Neuronal stem cell (in vitro differentiated cells): ENCODE data around the gene CCDC171.
A peak's percentile ranks its signal among the peaks of the same experiment; 100 is the strongest.

Source experiments
- DNase-seq: peaks from one replicate; pipeline ENCODE4 v3.0.0-alpha.2; 2013; ENCODE audit warnings: low spot score
- H2AFZ ChIP-seq: one replicate; pipeline ENCODE4 v1.6.1; 2013; ENCODE audit warnings: mild to moderate bottlenecking, low read length, inconsistent platforms
- H2AK5ac ChIP-seq: 2 replicates; pipeline ENCODE4 v1.6.1; 2013; ENCODE audit warnings: low read depth, mild to moderate bottlenecking, inconsistent platforms, low read length, moderate library complexity, mixed read lengths
- H2BK120ac ChIP-seq: 2 replicates; pipeline ENCODE4 v1.6.1; 2013; ENCODE audit warnings: low read depth, mild to moderate bottlenecking, inconsistent platforms, low read length, moderate library complexity, mixed read lengths
- H2BK12ac ChIP-seq: one replicate; pipeline ENCODE4 v1.6.1; 2013; ENCODE audit warnings: low read length, inconsistent platforms
- H2BK15ac ChIP-seq: 2 replicates; pipeline ENCODE4 v1.6.1; 2013; ENCODE audit warnings: mild to moderate bottlenecking, low read length, inconsistent platforms, mixed read lengths
- H2BK5ac ChIP-seq: one replicate; pipeline ENCODE4 v1.6.1; 2013; ENCODE audit warnings: inconsistent platforms, mild to moderate bottlenecking, low read length, moderate library complexity
- H3K14ac ChIP-seq: one replicate; pipeline ENCODE4 v1.6.1; 2013; ENCODE audit warnings: low read length, inconsistent platforms
- H3K18ac ChIP-seq: 2 replicates; pipeline ENCODE4 v1.6.1; 2013; ENCODE audit warnings: low read length, inconsistent platforms
- H3K23ac ChIP-seq: 2 replicates; pipeline ENCODE4 v1.6.1; 2013; ENCODE audit warnings: low read depth, mild to moderate bottlenecking, mixed read lengths, low read length, inconsistent platforms; ENCODE audit not compliant: poor library complexity
- H3K27ac ChIP-seq: replicated peaks from 3 replicates; pipeline ENCODE4 v1.5.1; 2013; ENCODE audit warnings: low read length, inconsistent platforms
- H3K27me3 ChIP-seq, 3 experiments: 2 replicates each; pipeline ENCODE4 v1.6.1; 2013; ENCODE audit warnings: low read length in 3 of 3, mild to moderate bottlenecking in 2 of 3, inconsistent platforms in 1 of 3, low read depth in 1 of 3, mixed read lengths in 1 of 3, moderate library complexity in 1 of 3; ENCODE audit not compliant: control insufficient read depth in 3 of 3, insufficient read depth in 3 of 3
- H3K36me3 ChIP-seq, 2 donors: replicated peaks in 1 of 2; 2 replicates each; pipeline ENCODE4 v1.6.1; 2013; ENCODE audit warnings: low read length in 2 of 2; ENCODE audit not compliant: control insufficient read depth in 2 of 2, insufficient read depth in 2 of 2
- H3K4ac ChIP-seq: 2 replicates; pipeline ENCODE4 v1.6.1; 2013; ENCODE audit warnings: inconsistent platforms, mild to moderate bottlenecking, low read length, moderate library complexity
- H3K4me1 ChIP-seq, 2 donors: 1 replicate in 1 of 2; 2 replicates in 1 of 2; pipeline ENCODE4 v1.6.1; 2013; ENCODE audit warnings: low read length in 2 of 2, low read depth in 1 of 2; ENCODE audit not compliant: control insufficient read depth in 2 of 2, insufficient read depth in 1 of 2
- H3K4me2 ChIP-seq: one replicate; pipeline ENCODE4 v1.6.1; 2013; ENCODE audit warnings: mild to moderate bottlenecking, low read length, inconsistent platforms; ENCODE audit not compliant: insufficient read depth, poor library complexity, severe bottlenecking
- H3K4me3 ChIP-seq, 2 donors: 2 replicates each; pipeline ENCODE4 v1.5.1; 2013; ENCODE audit warnings: low read length in 2 of 2, mild to moderate bottlenecking in 2 of 2, inconsistent platforms in 1 of 2, moderate library complexity in 1 of 2
- H3K79me1 ChIP-seq: one replicate; pipeline ENCODE4 v1.6.1; 2013; ENCODE audit warnings: low read depth, mild to moderate bottlenecking, inconsistent platforms, low read length, moderate library complexity
- H3K9ac ChIP-seq: one replicate; pipeline ENCODE4 v1.6.1; 2013; ENCODE audit warnings: mild to moderate bottlenecking, low read depth, low read length, inconsistent platforms; ENCODE audit not compliant: poor library complexity
- H3K9me3 ChIP-seq, 2 donors: replicated peaks in 1 of 2; 2 replicates each; pipeline versions ENCODE3 to v1.6.1; 2013; ENCODE audit warnings: low read length in 2 of 2, mild to moderate bottlenecking in 2 of 2, inconsistent platforms in 1 of 2, low read depth in 1 of 2, mixed read lengths in 1 of 2, moderate library complexity in 1 of 2; ENCODE audit not compliant: control insufficient read depth in 2 of 2, insufficient read depth in 1 of 2
- H4K8ac ChIP-seq: one replicate; pipeline ENCODE4 v1.6.1; 2013; ENCODE audit warnings: low read depth, mild to moderate bottlenecking, inconsistent platforms, low read length, moderate library complexity
- H4K91ac ChIP-seq: one replicate; pipeline ENCODE4 v1.6.1; 2013; ENCODE audit warnings: low read length, low read depth, mild to moderate bottlenecking, inconsistent platforms; ENCODE audit not compliant: poor library complexity
- WGBS, 2 donors: extraction: QIAGEN DNeasy Blood & Tissue Kit; methylation state at CpG; one replicate each; pipeline ENCODE4 v1.1.7; 2013; ENCODE audit warnings: missing lambda C conversion rate in 2 of 2, mixed read lengths in 1 of 2; ENCODE audit not compliant: insufficient read length in 2 of 2, insufficient replicate concordance in 1 of 2; ENCODE audit errors: extremely low coverage in 2 of 2; 5-methylcytosine and 5-hydroxymethylcytosine counted together

The CCDC171 gene

DNA sequence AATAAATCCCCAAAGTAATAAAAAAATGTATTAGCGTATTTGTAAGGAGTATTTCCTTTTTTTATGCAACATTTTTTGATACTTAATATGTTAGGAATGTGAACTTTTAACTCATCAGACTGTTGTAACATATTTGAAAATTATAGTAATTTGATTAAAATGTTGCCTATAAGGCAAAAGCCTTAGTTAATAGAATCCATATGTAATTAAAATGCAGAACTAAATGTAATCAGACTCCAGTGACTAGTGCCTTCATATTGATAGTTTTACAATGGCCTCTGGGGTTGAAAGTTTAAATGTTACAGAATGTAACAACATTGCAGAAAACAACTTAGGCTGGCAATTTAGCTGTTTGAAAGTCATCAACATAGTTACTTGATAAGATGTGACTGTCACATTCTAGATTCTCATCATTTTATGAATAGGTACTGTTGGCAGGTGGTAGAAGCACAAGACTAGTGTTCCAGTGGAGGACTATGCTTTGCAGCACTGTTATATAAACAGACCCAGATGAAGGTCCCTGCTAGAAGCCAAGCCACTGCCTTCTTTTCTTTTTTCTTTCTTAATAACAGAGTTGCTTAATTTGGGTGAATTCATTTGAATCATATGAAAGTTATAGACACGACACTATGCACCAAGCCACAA, 382.9 kb downstream of the CCDC171 start:
- H4K8ac ChIP-seq: no peak overlapping the region

DNA sequence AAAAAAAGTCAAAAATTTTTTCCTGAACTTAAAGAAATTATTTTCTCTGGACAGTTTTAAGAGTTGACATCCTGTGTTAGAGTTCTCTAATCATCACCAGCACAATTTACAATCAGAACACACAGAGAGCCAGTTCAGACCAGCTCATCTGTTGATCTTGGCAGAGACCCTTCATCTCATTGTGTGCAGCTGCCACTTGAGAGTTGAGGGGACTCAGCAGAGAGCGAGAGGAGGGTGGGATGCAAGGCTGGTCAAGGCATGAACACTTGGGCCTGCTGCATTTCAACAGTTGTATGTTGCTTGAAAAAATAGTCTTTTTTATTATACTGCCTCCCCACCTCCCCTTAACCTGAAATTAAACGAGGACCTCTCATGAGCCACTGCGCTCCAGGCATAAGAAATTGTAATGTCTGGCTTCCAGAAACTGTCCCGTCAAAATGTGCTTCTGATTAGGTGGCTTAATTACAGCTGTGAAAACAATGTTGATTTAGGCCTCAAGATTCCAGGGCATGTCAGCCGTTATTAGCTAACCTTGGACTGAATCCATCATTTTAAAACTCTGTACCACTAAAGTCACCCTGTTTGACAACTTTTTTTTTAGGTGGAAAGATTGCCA, 383.6 kb downstream of the CCDC171 start:
- WGBS, 2 donors: no CpG with 5 or more reads among the region's 5 CpGs
- Histone ChIP-seq H4K91ac (no peak overlapping the region), H2BK15ac (no peak overlapping the region), H3K27ac (no peak overlapping the region), H3K4me3 (no peak overlapping the region), H3K23ac (no peak overlapping the region), H2AK5ac (no peak overlapping the region), H3K9ac (no peak overlapping the region), H2BK120ac (no peak overlapping the region), H4K8ac (no peak overlapping the region), H2AFZ (peak overlapping the region; percentile 66), H3K4me2 (no peak overlapping the region), H3K14ac (no peak overlapping the region), H3K9me3 (no peaks in the 10 kb centered on the region), H3K4ac (no peak overlapping the region), H3K36me3 (no peaks in the 10 kb centered on the region), H3K4me1 (peaks cover 0 to 2% of the 10 kb centered on the region in 2 donors), H3K27me3 (no peaks in the 10 kb centered on the region), H3K18ac (no peak overlapping the region), H3K79me1 (no peaks in the 10 kb centered on the region), H2BK5ac (no peak overlapping the region), H2BK12ac (no peak overlapping the region)
- DNase-seq: no peak

More for the DNA sequence above, 382.9 kb downstream of the CCDC171 start:
- Histone ChIP-seq H3K9me3 (no peaks in the 10 kb centered on the region), H3K4ac (no peak overlapping the region), H3K4me3 (no peak overlapping the region), H3K4me1 (peaks cover 0 to 2% of the 10 kb centered on the region in 2 donors), H3K27ac (no peak overlapping the region), H3K9ac (no peak overlapping the region), H2BK5ac (no peak overlapping the region), H2AFZ (peak overlapping the region; percentile 66), H2BK120ac (no peak overlapping the region), H2BK15ac (no peak overlapping the region), H3K14ac (no peak overlapping the region), H3K36me3 (no peaks in the 10 kb centered on the region), H4K91ac (no peak overlapping the region), H2BK12ac (no peak overlapping the region), H3K18ac (no peak overlapping the region), H3K4me2 (no peak overlapping the region), H3K23ac (no peak overlapping the region), H3K79me1 (no peaks in the 10 kb centered on the region), H3K27me3 (no peaks in the 10 kb centered on the region), H2AK5ac (no peak overlapping the region)
- WGBS, 2 donors: no CpG with 5 or more reads among the region's 2 CpGs
- DNase-seq: no peak

DNA sequence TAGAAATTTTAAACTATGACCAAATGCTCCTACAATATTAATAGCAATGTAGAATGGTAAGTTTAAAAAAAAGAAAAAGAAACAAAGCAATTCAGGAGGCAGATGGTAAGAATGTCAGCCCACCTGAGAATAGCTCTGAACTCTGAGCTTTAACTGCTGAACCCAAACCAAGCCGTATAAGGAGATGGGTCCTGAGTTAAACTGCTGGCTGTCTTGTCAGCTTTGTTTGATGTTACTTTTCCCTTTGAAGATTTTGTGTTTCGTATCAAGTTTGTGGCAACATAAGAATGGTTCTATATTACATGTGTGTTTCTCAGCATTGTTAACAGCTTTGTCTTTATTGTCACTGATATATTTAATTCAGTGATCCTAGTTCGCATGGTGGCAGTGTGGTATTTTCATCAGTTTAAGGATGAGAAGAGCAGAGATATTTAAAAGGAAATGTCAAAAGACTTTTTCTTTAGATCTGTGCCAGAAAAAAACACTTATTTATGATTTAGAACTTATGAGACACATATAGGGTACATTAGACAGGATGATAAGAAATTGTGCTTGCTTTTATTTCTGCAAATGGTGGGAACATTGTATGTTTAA, 390.1 kb downstream of the CCDC171 start:
- Histone ChIP-seq H2AK5ac (no peak overlapping the region), H2BK5ac (no peak overlapping the region), H2BK12ac (no peak overlapping the region), H2AFZ (no peak overlapping the region), H3K4me2 (no peak overlapping the region), H3K4me3 (no peak overlapping the region), H3K14ac (no peak overlapping the region), H3K79me1 (no peaks in the 10 kb centered on the region), H3K9me3 (no peaks in the 10 kb centered on the region), H3K9ac (no peak overlapping the region), H3K27me3 (no peaks in the 10 kb centered on the region), H2BK15ac (no peak overlapping the region), H3K27ac (no peak overlapping the region), H3K23ac (no peak overlapping the region), H2BK120ac (no peak overlapping the region), H3K18ac (no peak overlapping the region), H4K91ac (no peak overlapping the region), H3K4me1 (no peaks in the 10 kb centered on the region), H4K8ac (no peak overlapping the region), H3K4ac (no peak overlapping the region), H3K36me3 (no peaks in the 10 kb centered on the region)
- no CpG with 5 or more reads among the region's 3 CpGs for WGBS, 2 donors
- DNase-seq: no peak

DNA sequence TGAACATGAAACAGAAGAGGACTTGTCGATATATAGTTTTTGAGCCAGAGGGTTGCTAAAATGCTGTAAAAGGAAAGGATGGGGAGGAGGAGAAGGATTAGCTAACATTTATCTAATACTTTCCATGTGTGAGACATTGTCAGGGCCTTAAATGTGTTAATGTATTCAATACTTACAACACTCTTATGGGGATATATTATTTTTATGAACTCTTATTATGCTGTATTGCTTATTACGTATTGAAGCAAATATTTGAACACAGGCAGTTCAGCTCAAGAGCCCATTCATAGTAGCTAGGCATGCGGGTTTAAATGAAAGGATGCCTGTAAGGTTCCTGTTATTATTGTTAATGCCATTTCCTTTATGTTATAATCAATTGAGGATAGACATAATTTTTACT, 391.5 kb downstream of the CCDC171 start:
- H2BK120ac ChIP-seq: no peak overlapping the region
- H2AFZ ChIP-seq: no peak overlapping the region
- no peaks in the 10 kb centered on the region for H3K4me1 ChIP-seq
- no peak overlapping the region for H3K23ac ChIP-seq
- WGBS, 2 donors: no CpG with 5 or more reads among the region's 3 CpGs
- H3K4ac ChIP-seq: no peak overlapping the region
- H2BK15ac ChIP-seq: no peak overlapping the region
- no peak for DNase-seq
- no peak overlapping the region for H2AK5ac ChIP-seq
- no peak overlapping the region for H2BK5ac ChIP-seq
- no peak overlapping the region for H3K4me2 ChIP-seq
- no peaks in the 10 kb centered on the region for H3K79me1 ChIP-seq
- no peaks in the 10 kb centered on the region for H3K36me3 ChIP-seq
- no peak overlapping the region for H3K4me3 ChIP-seq
- no peak overlapping the region for H2BK12ac ChIP-seq
- no peak overlapping the region for H3K14ac ChIP-seq
- no peak overlapping the region for H3K27ac ChIP-seq
- no peak overlapping the region for H4K8ac ChIP-seq
- H3K9me3 ChIP-seq: no peaks in the 10 kb centered on the region
- H3K9ac ChIP-seq: no peak overlapping the region
- H3K18ac ChIP-seq: no peak overlapping the region
- no peaks in the 10 kb centered on the region for H3K27me3 ChIP-seq
- H4K91ac ChIP-seq: no peak overlapping the region
